Fibroblast of lung (primary cell): ENCODE results near the gene LSAMP. TPM values are rescaled to one million over a fixed set of nuclear protein-coding genes. Genes with fewer than 3 reads are reported as not detected.

Experiments used
- DNase-seq, 2 donors: peaks; one replicate each; pipeline versions ENCODE4 v3.0.0 to v3.0.0-alpha.2; 2010; ENCODE audit warnings: low read depth in 2 of 2
- H2AFZ ChIP-seq: 2 replicates; pipeline ENCODE4 v1.5.1; 2012; ENCODE audit warnings: low read length, control low read depth, inconsistent platforms
- H3K27ac ChIP-seq: 2 replicates; pipeline ENCODE4 v1.5.1; 2011; ENCODE audit warnings: low read length, control low read depth; ENCODE audit not compliant: insufficient read depth
- H3K27me3 ChIP-seq: 2 replicates; pipeline ENCODE4 v1.5.1; 2011; ENCODE audit warnings: mild to moderate bottlenecking, low read length; ENCODE audit not compliant: control insufficient read depth, insufficient read depth
- H3K36me3 ChIP-seq: 2 replicates; pipeline ENCODE4 v1.5.1; 2011; ENCODE audit warnings: low read length; ENCODE audit not compliant: control insufficient read depth, insufficient read depth
- H3K4me1 ChIP-seq: 2 replicates; pipeline ENCODE4 v1.5.1; 2011; ENCODE audit warnings: low read length; ENCODE audit not compliant: control insufficient read depth, insufficient read depth; ENCODE audit errors: extremely low read depth
- H3K4me2 ChIP-seq: 2 replicates; pipeline ENCODE4 v1.5.1; 2011; ENCODE audit warnings: low read length, control low read depth; ENCODE audit not compliant: insufficient read depth; ENCODE audit errors: extremely low read depth
- H3K4me3 ChIP-seq, 4 experiments: fragments of 200-600 bp in 1 of 4; sonication (generic) in 1 of 4; replicated peaks in 1 of 4; 2 replicates each; pipeline ENCODE4 v1.5.1; 2011 to 2016; ENCODE audit warnings: low read length in 4 of 4, low read depth in 3 of 4, mild to moderate bottlenecking in 3 of 4, control low read depth in 2 of 4, inconsistent platforms in 1 of 4, mixed read lengths in 1 of 4; ENCODE audit not compliant: insufficient read depth in 1 of 4; ENCODE audit errors: control extremely low read depth in 1 of 4
- H3K79me2 ChIP-seq: 2 replicates; pipeline ENCODE4 v1.5.1; 2012; ENCODE audit warnings: mild to moderate bottlenecking, low read length, inconsistent platforms; ENCODE audit not compliant: control insufficient read depth, insufficient read depth
- H3K9ac ChIP-seq: 2 replicates; pipeline ENCODE4 v1.5.1; 2011; ENCODE audit warnings: mild to moderate bottlenecking, low read length, control low read depth; ENCODE audit not compliant: insufficient read depth
- H3K9me3 ChIP-seq: 2 replicates; pipeline ENCODE4 v1.5.1; 2012; ENCODE audit warnings: low read depth, low read length; ENCODE audit not compliant: control insufficient read depth, insufficient read depth
- H4K20me1 ChIP-seq: 2 replicates; pipeline ENCODE4 v1.5.1; 2011; ENCODE audit warnings: low read length; ENCODE audit not compliant: control insufficient read depth, insufficient read depth; ENCODE audit errors: extremely low read depth
- CTCF ChIP-seq, 2 donors: IDR thresholded peaks in 1 of 2; conservative IDR thresholded peaks in 1 of 2; 1 replicate in 1 of 2; 2 replicates in 1 of 2; pipeline ENCODE4 v1.5.1; 2011 to 2012; ENCODE audit warnings: low read length in 2 of 2, control low read depth in 1 of 2, inconsistent platforms in 1 of 2, low read depth in 1 of 2, mild to moderate bottlenecking in 1 of 2
- EZH2 ChIP-seq: IDR thresholded peaks from 2 replicates; pipeline ENCODE4 v1.5.1; 2012; ENCODE audit warnings: low read length, control low read depth, mild to moderate bottlenecking; ENCODE audit errors: missing control alignments
- polyA plus RNA-seq, 2 donors: library from polyadenylated mRNA; depleted of rRNA in 1 of 2; stranded (reverse) in 1 of 2; unstranded in 1 of 2; fragments of >200 nt; gene quantifications; 2 replicates each; pipeline ENCODE4 v1.2.1, GENCODE V29; 2011 to 2012; ENCODE audit warnings: missing spikeins in 1 of 2
- total RNA-seq: library from RNA; depleted of rRNA; stranded (reverse); fragments of >200 nt; gene quantifications from 2 replicates; pipeline ENCODE4 v1.2.1, GENCODE V29; 2014

Gene LSAMP
- total and polyA plus RNA-seq, 2 donors (not counting 1 experiment from before 2014, with no cell fraction given): 4.8 to 5.9 TPM

DNA sequence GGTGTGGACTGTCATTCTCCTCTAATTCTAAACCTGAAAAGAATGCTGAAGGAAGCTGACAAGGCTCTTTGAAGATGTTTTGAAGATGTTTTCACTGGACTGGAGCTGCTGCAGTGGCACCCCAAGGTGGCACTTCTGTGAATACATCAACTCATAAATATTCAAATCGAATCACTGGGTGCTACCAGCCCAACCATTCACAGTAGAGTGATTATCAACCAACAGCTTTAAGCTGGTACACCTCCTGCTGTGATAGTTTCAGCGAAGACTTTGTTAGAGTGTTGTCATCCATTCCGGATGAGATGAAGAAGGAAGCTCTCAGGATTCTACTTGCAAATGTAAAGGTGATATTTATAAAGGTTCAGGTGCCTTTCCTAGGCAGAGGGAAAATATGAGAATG, 106.6 kb downstream of the LSAMP start:
- no peak for DNase-seq
- Histone ChIP-seq H3K4me2 (no peak overlapping the region), H3K79me2 (no peaks in the 10 kb centered on the region), H3K9me3 (no peaks in the 10 kb centered on the region), H3K27ac (no peak overlapping the region), H3K4me1 (no peaks in the 10 kb centered on the region), H4K20me1 (no peaks in the 10 kb centered on the region), H3K4me3 (no peak overlapping the region), H3K36me3 (no peaks in the 10 kb centered on the region), H3K27me3 (no peaks in the 10 kb centered on the region), H2AFZ (no peak overlapping the region), H3K9ac (no peak overlapping the region)
- TF ChIP-seq CTCF (conservative IDR thresholded peaks at IDR 0.05 in 1 of 2, IDR thresholded peaks at IDR 0.05 in 1 of 2; ENCODE audit: low read depth in 1 of 2, low read length in 2 of 2) (no peak), EZH2 (no peak)

- Histone ChIP-seq H4K20me1 (no peaks in the 10 kb centered on the region), H3K4me2 (no peak overlapping the region), H3K36me3 (no peaks in the 10 kb centered on the region), H3K4me1 (no peaks in the 10 kb centered on the region), H3K9ac (no peak overlapping the region), H3K79me2 (no peaks in the 10 kb centered on the region), H3K4me3 (no peak overlapping the region), H3K27me3 (no peaks in the 10 kb centered on the region), H3K27ac (no peak overlapping the region), H2AFZ (no peak overlapping the region), H3K9me3 (no peaks in the 10 kb centered on the region)
- TF ChIP-seq CTCF (conservative IDR thresholded peaks at IDR 0.05 in 1 of 2, IDR thresholded peaks at IDR 0.05 in 1 of 2; ENCODE audit: low read depth in 1 of 2, low read length in 2 of 2): peak in 1 of 2 donors; percentile 38
- TF ChIP-seq EZH2: no peak
- DNase-seq: peak in 1 of 2 donors; percentile 5
These were observed 108.1 kb downstream of the LSAMP start for GRCh38 chr3:116337229-116337628.

- peak in 1 of 2 donors; percentile 37 for DNase-seq
- no peak overlapping the region for H3K9ac ChIP-seq
- H3K4me2 ChIP-seq: no peak overlapping the region
- no peaks in the 10 kb centered on the region for H3K79me2 ChIP-seq
- no peak overlapping the region for H2AFZ ChIP-seq
- no peak for TF ChIP-seq EZH2
- TF ChIP-seq CTCF (conservative IDR thresholded peaks at IDR 0.05 in 1 of 2, IDR thresholded peaks at IDR 0.05 in 1 of 2; ENCODE audit: low read depth in 1 of 2, low read length in 2 of 2): no peak
- no peaks in the 10 kb centered on the region for H3K27me3 ChIP-seq
- no peaks in the 10 kb centered on the region for H3K36me3 ChIP-seq
- no peaks in the 10 kb centered on the region for H3K4me1 ChIP-seq
- no peak overlapping the region for H3K4me3 ChIP-seq
- H4K20me1 ChIP-seq: no peaks in the 10 kb centered on the region
- no peaks in the 10 kb centered on the region for H3K9me3 ChIP-seq
- H3K27ac ChIP-seq: no peak overlapping the region
These were observed 113.9 kb downstream of the LSAMP start for GRCh38 chr3:116331380-116331779.
